Medulla oblongata (tissue), 1 donor: ENCODE measurements around the gene ZNF574.
"Not testable (repeated sequence)": the region's sequence is repeated elsewhere in the genome, so short reads cannot be mapped to it uniquely, and the experiment has no call there.

ENCODE experiments used
- DNase-seq: peaks from one replicate; pipeline ENCODE4 v3.0.0-alpha.2; 2015; ENCODE audit errors: extremely low spot score

ZNF574 gene, protein sequence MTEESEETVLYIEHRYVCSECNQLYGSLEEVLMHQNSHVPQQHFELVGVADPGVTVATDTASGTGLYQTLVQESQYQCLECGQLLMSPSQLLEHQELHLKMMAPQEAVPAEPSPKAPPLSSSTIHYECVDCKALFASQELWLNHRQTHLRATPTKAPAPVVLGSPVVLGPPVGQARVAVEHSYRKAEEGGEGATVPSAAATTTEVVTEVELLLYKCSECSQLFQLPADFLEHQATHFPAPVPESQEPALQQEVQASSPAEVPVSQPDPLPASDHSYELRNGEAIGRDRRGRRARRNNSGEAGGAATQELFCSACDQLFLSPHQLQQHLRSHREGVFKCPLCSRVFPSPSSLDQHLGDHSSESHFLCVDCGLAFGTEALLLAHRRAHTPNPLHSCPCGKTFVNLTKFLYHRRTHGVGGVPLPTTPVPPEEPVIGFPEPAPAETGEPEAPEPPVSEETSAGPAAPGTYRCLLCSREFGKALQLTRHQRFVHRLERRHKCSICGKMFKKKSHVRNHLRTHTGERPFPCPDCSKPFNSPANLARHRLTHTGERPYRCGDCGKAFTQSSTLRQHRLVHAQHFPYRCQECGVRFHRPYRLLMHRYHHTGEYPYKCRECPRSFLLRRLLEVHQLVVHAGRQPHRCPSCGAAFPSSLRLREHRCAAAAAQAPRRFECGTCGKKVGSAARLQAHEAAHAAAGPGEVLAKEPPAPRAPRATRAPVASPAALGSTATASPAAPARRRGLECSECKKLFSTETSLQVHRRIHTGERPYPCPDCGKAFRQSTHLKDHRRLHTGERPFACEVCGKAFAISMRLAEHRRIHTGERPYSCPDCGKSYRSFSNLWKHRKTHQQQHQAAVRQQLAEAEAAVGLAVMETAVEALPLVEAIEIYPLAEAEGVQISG

GRCh38 chr19:42075616-42076379, at the start of gene ZNF574:
Gene ZNF574 (plus strand): TSS chr19:42076166. CDS start chr19:42078607, 2,441 bp downstream.
- DNase-seq = peak; percentile 100

- DNase-seq = no peak
Observed at GRCh38 chr19:42028304-42029216, 47.4 kb upstream of the ZNF574 start.

DNA sequence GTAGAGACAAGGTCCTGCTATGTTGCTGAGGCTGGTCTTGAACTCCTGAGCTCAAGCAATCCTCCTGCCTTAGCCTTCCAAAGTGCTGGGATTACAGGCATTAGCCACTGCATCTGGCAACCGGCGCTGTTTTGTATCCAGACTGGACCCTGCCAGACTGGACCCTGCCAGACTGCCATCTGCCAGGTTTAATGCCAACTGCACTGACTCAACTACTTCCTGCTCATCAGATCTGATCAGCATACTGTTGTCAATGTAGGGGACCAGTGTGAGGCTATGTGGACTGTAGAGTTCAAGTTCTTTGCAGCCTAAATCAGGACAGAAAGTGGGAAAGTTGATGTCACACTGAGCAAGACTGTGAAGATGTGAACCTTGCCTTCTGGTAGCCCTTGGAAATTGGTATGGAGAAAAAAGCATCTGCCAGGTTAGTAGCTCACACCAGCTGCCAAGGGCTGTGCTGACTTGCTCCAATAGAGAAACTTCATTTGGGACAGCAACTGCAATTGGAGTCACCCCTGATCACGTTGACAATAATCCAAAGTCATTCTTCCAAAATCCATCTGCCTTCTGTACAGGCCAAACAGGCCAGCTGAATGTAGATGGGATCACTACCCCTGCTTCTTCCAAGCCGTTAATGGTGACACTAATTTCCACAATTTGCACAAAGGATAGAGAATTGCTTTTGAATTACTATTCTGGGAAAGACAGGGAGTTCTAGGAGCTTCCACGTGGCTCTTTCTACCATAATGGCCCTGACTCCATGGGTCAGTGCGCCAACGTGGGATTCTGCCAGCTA, 45.1 kb upstream of the ZNF574 start:
- DNase-seq = peak; percentile 37

DNA sequence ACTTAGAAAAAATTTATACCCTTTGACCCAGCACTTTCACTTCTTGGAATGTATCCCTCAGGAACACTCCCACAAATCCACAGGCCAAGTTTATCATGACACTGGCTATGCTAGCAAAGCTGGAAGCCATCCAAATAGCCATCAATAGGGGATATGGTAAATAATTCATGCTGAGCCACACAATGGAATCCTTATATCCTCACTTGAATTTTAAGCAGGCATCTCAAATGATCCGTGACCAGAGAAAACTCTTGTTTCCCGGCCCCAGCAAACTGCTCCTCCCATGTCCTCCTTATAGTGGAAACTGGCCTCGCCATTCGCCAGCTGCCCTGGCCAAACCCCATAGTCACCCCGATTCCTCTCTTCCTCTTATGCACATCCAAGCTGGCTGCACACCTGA, 43.5 kb upstream of the ZNF574 start:
- DNase-seq = peak; percentile 20

DNA sequence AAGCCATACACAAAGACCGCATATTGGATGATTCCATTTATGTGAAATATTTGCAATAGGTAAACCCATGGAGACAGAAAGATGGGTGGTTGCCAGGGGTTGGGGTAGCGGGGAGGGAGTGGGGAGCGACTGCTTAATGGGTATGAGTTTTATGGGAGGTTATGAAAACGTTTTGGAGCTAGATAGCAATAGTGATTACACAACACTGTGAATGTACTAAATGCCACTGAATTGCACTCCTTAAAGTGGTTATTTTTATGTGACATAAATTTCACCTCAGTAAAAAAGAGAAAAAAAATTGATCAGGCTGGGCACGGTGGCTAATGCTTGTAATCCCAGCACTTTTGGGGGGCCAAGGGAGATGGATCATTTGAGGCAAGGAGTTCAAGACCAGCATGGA, 42.6 kb upstream of the ZNF574 start:
- DNase-seq = no peak

GRCh38 chr19:42034640-42035391, 41.1 kb upstream of the ZNF574 start:
- DNase-seq = peak; percentile 71

DNA sequence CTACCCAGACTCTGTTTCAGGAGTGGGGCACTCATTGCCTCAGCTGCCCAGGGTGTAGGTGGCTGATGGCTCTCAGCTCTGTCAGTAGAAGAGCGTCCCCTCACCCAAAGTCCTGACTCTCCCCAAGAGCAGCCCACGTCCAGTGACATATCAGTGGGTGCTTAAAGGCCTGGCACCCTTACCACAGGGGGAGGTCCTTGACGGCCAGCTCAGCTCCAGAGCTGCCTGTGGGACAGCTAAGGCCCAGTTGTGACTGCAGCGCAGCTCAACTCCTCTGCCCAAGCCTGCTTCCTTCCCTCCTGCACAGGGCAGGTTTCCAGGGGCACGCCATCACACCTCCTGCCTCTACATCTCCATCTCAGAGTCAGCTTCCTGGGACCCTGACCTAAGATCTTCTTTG, 38.3 kb upstream of the ZNF574 start:
- no peak for DNase-seq

- peak; percentile 3 for DNase-seq
Observed at GRCh38 chr19:42038666-42039065, 37.3 kb upstream of the ZNF574 start.

DNA sequence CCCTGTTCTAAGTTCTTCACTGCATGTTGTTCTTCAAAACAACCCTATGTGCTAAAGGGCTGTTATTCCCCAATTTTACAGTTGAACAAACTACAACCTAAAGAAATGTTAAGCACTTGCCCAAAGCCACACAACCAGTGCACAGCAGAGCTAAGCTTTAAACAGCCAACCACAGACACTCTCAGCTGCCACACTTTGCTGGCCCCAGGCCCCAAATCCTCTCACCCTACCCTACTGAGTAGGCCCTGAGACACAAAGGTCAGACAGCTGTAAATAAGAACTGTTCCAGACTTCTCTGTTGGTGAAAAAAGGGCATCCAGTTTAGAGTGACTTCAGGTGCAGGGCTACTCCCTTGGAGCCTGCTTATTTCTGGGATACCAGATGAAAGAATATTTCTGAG, 35.9 kb upstream of the ZNF574 start:
- DNase-seq = no peak

DNA sequence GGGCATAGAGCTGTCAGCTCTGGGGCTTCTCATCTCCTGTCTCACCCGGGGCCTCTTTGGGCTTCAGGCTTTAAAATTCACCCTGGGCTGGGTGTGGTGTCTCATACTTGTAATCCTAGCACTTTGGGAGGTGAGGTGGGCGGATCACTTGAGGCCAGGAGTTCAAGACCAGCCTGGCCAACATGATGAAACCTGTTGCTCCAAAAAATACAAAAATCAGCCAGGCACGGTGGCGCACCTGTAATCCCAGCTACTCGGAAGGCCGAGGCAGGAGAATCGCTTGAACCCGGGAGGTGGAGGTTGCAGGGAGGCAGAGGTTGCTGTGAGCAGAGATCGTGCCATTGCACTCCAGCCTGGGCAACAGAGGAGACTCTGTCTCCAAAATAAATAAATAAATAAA, 35.5 kb upstream of the ZNF574 start:
- not testable (repeated sequence) for DNase-seq

GRCh38 chr19:42042455-42043170, 33.4 kb upstream of the ZNF574 start:
- no peak for DNase-seq

DNA sequence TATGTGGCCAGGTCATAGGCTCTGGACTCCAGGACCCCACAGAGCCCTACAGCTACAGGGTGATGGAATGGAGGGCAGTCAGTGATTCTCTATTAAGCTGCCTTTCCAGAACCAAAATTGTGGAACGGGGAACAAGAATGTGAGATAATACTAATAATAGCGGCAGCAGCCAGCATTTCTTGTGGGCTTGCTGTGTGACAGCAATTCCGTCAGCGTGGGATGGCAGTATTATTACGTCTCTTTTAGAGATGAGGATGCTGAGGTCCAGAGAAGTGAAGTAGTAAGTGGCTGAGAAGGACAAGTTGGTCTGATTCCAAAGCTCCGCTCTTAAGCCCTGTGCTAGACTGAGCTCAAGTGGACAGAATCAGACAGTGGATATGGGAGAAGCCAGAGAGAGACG, 30.4 kb upstream of the ZNF574 start:
- no peak for DNase-seq

GRCh38 chr19:42048992-42049391, 27.0 kb upstream of the ZNF574 start:
- DNase-seq = no peak

- no peak for DNase-seq
Observed at GRCh38 chr19:42051166-42052115, 24.5 kb upstream of the ZNF574 start.

GRCh38 chr19:42052241-42052863, 23.6 kb upstream of the ZNF574 start:
- DNase-seq = no peak

GRCh38 chr19:42053037-42053935, 22.7 kb upstream of the ZNF574 start:
- no peak for DNase-seq
